GM18519 (cell line): ENCODE data around the gene HOXD9.

ENCODE experiments used
- ATAC-seq: cut with Tn5 transposase; IDR thresholded peaks from one replicate; pipeline ENCODE4 v1.9.1; 2021; ENCODE audit warnings: mild to moderate bottlenecking, moderate library complexity; ENCODE audit not compliant: unreplicated experiment, low FRiP score

Gene HOXD9

GRCh38 chr2:176097820-176098365, 24.6 kb upstream of the HOXD9 start:
- no peak for ATAC-seq

GRCh38 chr2:176098366-176099158, 24.0 kb upstream of the HOXD9 start:
- ATAC-seq, result no peak

- no peak for ATAC-seq
These were observed 23.3 kb upstream of the HOXD9 start for GRCh38 chr2:176099159-176099727.

- no peak for ATAC-seq
These were observed 22.6 kb upstream of the HOXD9 start, which contains the start of gene HOXD12 for GRCh38 chr2:176099728-176100546. TSS of gene HOXD12 (plus strand) at chr2:176099795. CDS start at chr2:176099802, 7 bp downstream.

GRCh38 chr2:176100547-176101140, 21.9 kb upstream of the HOXD9 start:
- ATAC-seq, result no peak

GRCh38 chr2:176101216-176101830, 21.2 kb upstream of the HOXD9 start:
- ATAC-seq, result no peak

- ATAC-seq, result no peak
These were observed 20.7 kb upstream of the HOXD9 start for GRCh38 chr2:176101842-176102241.

- ATAC-seq, result no peak
These were observed 20.1 kb upstream of the HOXD9 start for GRCh38 chr2:176102309-176102866.

GRCh38 chr2:176103194-176103593, 19.3 kb upstream of the HOXD9 start:
- ATAC-seq, result no peak

GRCh38 chr2:176103742-176104315, 18.7 kb upstream of the HOXD9 start:
- no peak for ATAC-seq

GRCh38 chr2:176104316-176105077, 18.0 kb upstream of the HOXD9 start:
- no peak for ATAC-seq

- ATAC-seq, result no peak
These were observed 17.3 kb upstream of the HOXD9 start for GRCh38 chr2:176105078-176105729.

- ATAC-seq, result no peak
These were observed 16.6 kb upstream of the HOXD9 start for GRCh38 chr2:176105730-176106580.

- ATAC-seq, result no peak
These were observed 15.7 kb upstream of the HOXD9 start, which contains the start of gene HOXD11 for GRCh38 chr2:176106581-176107539. TSS of gene HOXD11 (plus strand) at chr2:176107280. CDS start at chr2:176107356, 76 bp downstream.

GRCh38 chr2:176107731-176108181, 14.8 kb upstream of the HOXD9 start:
- ATAC-seq, result no peak
